Skeletal muscle cell (primary cell): ENCODE measurements around the gene SAYSD1.

ENCODE experiments used
- DNase-seq: peaks from one replicate; pipeline ENCODE4 v3.0.0-alpha.2; 2010; ENCODE audit warnings: low read depth
- H3K4me3 ChIP-seq: 2 replicates; pipeline ENCODE4 v1.5.1; 2011; ENCODE audit warnings: low read depth, mild to moderate bottlenecking, control low read depth, low read length, moderate library complexity

Gene SAYSD1

GRCh38 chr6:39113788-39114187, 1.2 kb downstream of the SAYSD1 start:
- no peak for DNase-seq
- H3K4me3 ChIP-seq: no peak overlapping the region

DNA sequence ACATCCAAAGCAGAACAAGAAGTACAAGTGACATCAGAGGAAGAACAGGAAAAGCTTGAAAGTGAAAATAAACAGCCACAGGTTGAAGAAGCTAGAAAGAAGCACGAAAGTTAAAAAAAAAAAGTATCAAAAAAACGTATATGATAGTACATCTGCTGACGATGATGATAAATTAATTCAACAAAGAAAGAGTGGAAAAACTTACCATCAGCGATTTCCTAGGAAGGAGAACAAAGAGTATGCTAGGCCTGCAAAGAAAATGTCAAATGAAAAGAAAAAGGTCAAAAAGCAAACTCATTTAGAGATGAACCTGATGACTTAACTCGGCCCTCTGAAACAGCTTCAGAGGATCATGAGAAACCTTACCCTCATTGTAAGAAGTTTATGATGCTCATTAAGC, 3.7 kb downstream of the SAYSD1 start:
- H3K4me3 ChIP-seq: no peak overlapping the region
- no peak for DNase-seq

- DNase-seq: no peak
- H3K4me3 ChIP-seq: no peak overlapping the region
Observed at GRCh38 chr6:39108041-39108839, 6.7 kb downstream of the SAYSD1 start.

DNA sequence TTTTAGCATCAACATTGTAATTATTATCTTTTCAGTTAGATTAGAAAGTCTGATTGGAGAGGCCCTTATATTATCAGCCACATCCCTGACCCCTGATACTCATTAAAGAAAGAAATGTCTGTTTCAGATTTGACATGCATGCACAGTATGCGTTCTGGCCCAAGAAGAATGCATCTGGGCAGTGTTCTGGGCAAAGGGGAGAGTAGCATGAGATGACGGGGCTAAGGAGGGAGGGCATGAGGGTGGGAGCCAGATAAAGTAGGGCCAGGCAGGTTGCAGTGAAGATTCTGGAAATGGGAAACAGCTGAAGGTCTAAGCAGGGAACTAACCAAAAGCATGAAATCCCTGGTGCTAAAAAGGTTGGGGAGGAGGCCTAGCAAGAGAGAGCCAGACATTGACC, 7.3 kb downstream of the SAYSD1 start:
- H3K4me3 ChIP-seq: no peak overlapping the region
- no peak for DNase-seq

GRCh38 chr6:39107034-39107433, 8.0 kb downstream of the SAYSD1 start:
- no peak overlapping the region for H3K4me3 ChIP-seq
- DNase-seq: no peak

DNA sequence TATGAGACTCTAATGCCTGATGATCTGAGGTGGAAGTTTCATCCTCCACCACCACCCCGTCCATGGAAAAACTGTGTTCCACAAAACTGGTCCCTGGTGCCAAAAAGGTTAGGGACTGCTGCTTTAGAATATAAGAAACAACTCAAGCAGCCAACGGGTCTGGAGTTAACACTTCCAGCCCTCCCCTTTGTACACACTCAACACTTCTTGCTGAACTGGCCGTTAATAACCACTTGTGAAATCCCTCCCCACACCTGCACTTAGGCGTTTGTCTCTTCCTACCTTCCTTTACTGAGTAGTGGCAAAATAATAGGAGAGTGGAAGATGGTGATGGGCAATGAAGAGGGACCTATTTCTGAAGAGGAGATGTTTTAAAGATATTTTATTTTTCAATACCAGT, 10.5 kb downstream of the SAYSD1 start:
- no peak overlapping the region for H3K4me3 ChIP-seq
- DNase-seq: no peak

- no peak overlapping the region for H3K4me3 ChIP-seq
- DNase-seq: no peak
Observed at GRCh38 chr6:39102821-39103136, 12.2 kb downstream of the SAYSD1 start.

- peak; percentile 60 for DNase-seq
Observed at GRCh38 chr6:39102071-39102820, 12.7 kb downstream of the SAYSD1 start.

DNA sequence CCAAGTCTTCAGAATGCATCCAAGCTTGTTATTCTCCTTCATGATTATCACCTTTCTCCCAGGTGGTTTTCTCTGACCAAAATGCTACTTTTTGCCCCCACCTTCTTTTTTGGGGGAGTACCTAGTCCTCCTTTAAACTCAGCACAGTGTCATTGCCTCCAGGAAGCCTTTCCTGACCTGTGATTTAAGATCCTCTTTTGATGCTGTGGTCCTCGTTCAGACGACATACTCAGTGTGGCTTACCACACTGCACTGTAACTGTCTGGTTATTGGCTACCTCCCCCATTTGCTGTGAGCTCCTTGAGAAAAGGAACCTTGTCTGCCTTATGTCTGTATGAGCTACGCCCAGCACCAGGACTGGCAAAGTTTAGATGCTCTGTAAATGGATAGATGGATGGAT, 14.6 kb downstream of the SAYSD1 start:
- H3K4me3 ChIP-seq: no peak overlapping the region
- DNase-seq: no peak

More at GRCh38 chr6:39102071-39102820, 12.7 kb downstream of the SAYSD1 start:
- no peak overlapping the region for H3K4me3 ChIP-seq

DNA sequence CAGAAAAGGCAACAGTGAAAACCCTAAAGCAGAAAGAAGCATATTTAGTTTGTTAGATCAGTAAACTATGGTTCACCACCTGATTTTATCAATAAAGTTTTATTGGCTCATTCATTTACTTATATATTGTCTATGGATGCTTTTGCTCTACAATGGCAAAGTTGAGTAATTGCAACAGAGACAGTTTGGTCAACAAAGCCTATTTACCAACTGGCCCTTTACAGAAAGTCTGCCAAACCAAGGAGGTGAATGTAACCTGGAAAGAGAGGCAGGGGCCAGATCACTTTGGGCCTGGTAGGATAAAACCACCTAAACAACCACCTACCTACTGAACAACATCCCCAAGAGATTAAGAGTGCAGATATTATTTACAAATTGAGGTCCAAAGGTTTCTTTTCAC, 19.4 kb downstream of the SAYSD1 start:
- DNase-seq: no peak
- no peak overlapping the region for H3K4me3 ChIP-seq

GRCh38 chr6:39093149-39093708, 21.8 kb downstream of the SAYSD1 start:
- no peak for DNase-seq
- no peak overlapping the region for H3K4me3 ChIP-seq

- H3K4me3 ChIP-seq: no peak overlapping the region
- DNase-seq: no peak
Observed at GRCh38 chr6:39092124-39092523, 22.9 kb downstream of the SAYSD1 start.

DNA sequence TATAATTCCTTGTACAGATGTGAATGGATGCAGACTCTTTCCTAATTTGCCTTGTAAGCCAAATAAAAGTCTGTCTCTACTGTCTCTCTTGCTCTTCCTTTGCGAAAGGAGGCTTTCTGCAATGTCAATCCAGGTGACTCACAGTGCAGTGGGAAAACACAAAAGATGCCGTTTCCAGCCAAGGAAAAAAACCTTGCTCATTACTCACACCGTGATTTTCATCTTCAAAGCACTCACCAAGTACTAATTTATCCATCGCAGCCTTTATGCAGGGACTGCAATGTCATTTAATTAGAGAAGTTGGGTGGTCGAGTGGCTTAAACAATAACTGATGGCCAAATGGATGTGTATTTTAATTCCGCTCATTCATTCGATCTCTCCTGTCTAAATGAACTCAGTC, 23.8 kb downstream of the SAYSD1 start:
- H3K4me3 ChIP-seq: no peak overlapping the region
- DNase-seq: no peak

DNA sequence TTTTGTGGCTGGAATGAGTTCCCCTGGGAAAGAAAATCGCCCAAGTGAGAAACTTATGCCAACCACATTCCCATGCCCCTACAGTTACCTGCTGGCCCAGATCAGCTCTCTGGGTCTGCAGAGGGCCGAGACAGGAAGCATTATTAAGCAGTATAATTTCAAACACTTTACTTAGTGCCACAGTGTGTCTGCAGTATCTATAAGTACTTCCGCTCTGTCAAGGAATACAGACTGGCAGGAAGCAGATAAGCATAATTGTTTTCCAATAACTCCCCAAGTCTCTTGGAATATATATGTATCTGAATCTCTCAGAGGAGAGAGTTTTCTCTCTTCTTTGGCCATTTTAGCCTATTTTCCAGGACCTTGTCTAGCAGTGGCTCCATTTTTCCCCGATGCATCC, 24.9 kb downstream of the SAYSD1 start:
- DNase-seq: no peak
- H3K4me3 ChIP-seq: no peak overlapping the region

- DNase-seq: peak; percentile 45
- no peak overlapping the region for H3K4me3 ChIP-seq
Observed at GRCh38 chr6:39088331-39088730, 26.7 kb downstream of the SAYSD1 start.

- DNase-seq: no peak
- H3K4me3 ChIP-seq: no peak overlapping the region
Observed at GRCh38 chr6:39087197-39087596, 27.8 kb downstream of the SAYSD1 start.

DNA sequence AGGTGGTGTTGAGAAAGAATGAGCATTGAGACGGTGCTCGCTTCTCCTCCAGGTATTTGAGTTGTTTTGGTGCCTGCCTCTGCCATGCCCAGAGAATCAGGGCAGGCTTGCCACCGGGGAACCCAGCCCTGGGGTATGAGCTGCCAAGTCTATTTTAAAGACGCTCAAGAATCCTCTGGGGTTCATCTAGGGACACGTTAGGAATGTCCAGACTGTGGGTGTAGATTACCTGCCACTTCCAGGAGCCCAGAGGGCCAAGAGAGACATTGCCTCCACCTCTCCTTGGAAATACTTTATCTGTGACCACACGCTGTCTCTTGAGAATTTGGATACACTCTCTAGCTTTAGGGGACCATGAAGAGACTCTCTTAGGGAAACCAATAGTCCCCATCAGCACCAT, 28.3 kb downstream of the SAYSD1 start:
- no peak for DNase-seq

DNA sequence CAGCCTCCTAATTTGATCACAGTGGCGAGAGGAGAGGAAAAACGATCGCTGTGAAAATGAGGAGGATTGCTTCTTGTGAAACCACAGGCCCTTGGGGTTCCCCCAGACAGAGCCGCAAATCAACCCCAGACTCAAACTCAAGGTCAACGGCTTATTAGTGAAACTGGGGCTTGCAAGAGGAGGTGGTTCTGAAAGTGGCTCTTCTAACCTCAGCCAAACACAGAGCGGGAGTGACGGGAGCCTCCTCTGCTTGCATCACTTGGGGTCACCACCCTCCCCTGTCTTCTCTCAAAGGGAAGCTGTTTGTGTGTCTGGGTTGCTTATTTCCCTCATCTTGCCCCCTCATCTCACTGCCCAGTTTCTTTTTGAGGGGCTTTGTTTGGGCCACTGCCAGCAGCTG, 28.7 kb downstream of the SAYSD1 start:
- no peak overlapping the region for H3K4me3 ChIP-seq
- DNase-seq: no peak

More for the DNA sequence above, 28.3 kb downstream of the SAYSD1 start:
- H3K4me3 ChIP-seq: no peak overlapping the region

GRCh38 chr6:39085129-39085797, 29.7 kb downstream of the SAYSD1 start:
- DNase-seq: no peak
- no peak overlapping the region for H3K4me3 ChIP-seq

GRCh38 chr6:39084506-39084905, 30.5 kb downstream of the SAYSD1 start:
- no peak overlapping the region for H3K4me3 ChIP-seq
- no peak for DNase-seq
